HepG2 (cell line): Measurements from ENCODE around the gene RNF5. TPM values are rescaled to one million over a fixed set of nuclear protein-coding genes. Genes with fewer than 3 reads are reported as not detected.
A peak's percentile ranks its signal among the peaks of the same experiment; 100 is the strongest.

Source experiments
- ATAC-seq: fragments of 200-7000 bp; cut with Tn5 transposase; 3 replicates; pipeline ENCODE4 v1.9.1; 2020; ENCODE audit warnings: mild to moderate bottlenecking, moderate library complexity
- BruUV-seq: library from RNA; stranded (reverse); fragments of 400-500 nt; replicated peaks from 2 replicates; lab custom pipeline; 2021; lab: Mats Ljungman, UMichigan
- CTCF ChIA-PET: fragments of 300-600 bp; formaldehyde crosslinking; extraction: SDS; loops from one replicate; lab custom pipeline; 2021; ENCODE audit warnings: low total read pairs, inconsistent platforms, low intra/inter-chr PET ratio; lab: Yijun Ruan, JAX
- POLR2A ChIA-PET: fragments of 350-600 bp; sonication (Branson Sonifier 250); formaldehyde crosslinking; loops from one replicate; lab custom pipeline; 2020; ENCODE audit warnings: antibody characterized with exemption, inconsistent platforms; lab: Yijun Ruan, JAX
- DNase-seq: peaks from one replicate; pipeline ENCODE4 v3.0.0-alpha.2; 2015; ENCODE audit warnings: low spot score
- FAIRE-seq: peaks from 3 replicates; lab custom pipeline; 2011; peaks lifted over from hg19 to GRCh38; lab: Jason Lieb, UNC
- H2AFZ ChIP-seq: one replicate; pipeline ENCODE4 v1.6.1; 2011; ENCODE audit warnings: low read length, inconsistent platforms
- H3K27ac ChIP-seq: fragments of 300-600 bp; 3 replicates; pipeline ENCODE4 v1.8.0; 2011; ENCODE audit warnings: mixed run types, mild to moderate bottlenecking, mixed read lengths, low read length, inconsistent platforms; ENCODE audit not compliant: insufficient read depth; ENCODE audit errors: extremely low read length
- H3K27me3 ChIP-seq, 2 experiments: fragments of 200-600 bp in 1 of 2; 2 replicates in 1 of 2; 3 replicates in 1 of 2; pipeline versions ENCODE4 v1.6.0 to v1.8.0; 2011; ENCODE audit warnings: low read length in 2 of 2, mild to moderate bottlenecking in 2 of 2, moderate library complexity in 2 of 2, inconsistent platforms in 1 of 2; ENCODE audit not compliant: insufficient read depth in 2 of 2, control insufficient read depth in 1 of 2
- H3K36me3 ChIP-seq, 2 experiments: fragments of 200-600 bp in 1 of 2; replicated peaks in 1 of 2; 2 replicates in 1 of 2; 3 replicates in 1 of 2; pipeline versions ENCODE4 v1.5.1 to v1.8.0; 2011; ENCODE audit warnings: low read length in 2 of 2, inconsistent platforms in 1 of 2; ENCODE audit not compliant: insufficient read depth in 2 of 2, control insufficient read depth in 1 of 2
- H3K4me1 ChIP-seq: 2 replicates; pipeline ENCODE4 v1.5.1; 2012; ENCODE audit warnings: low read length, inconsistent platforms; ENCODE audit not compliant: insufficient read depth
- H3K4me2 ChIP-seq: 2 replicates; pipeline ENCODE4 v1.6.0; 2011; ENCODE audit warnings: low read depth, low read length, inconsistent platforms
- H3K4me3 ChIP-seq, 3 experiments: fragments of 200-600 bp in 1 of 3; sonication (generic), shearing (Covaris generic) in 1 of 3; replicated peaks in 1 of 3; 2 replicates each; pipeline ENCODE4 v1.5.1; 2011 to 2016; ENCODE audit warnings: low read length in 3 of 3, inconsistent platforms in 2 of 3, low read depth in 2 of 3, mild to moderate bottlenecking in 2 of 3, control low read depth in 1 of 3, mixed read lengths in 1 of 3; ENCODE audit not compliant: insufficient read depth in 1 of 3
- H3K79me2 ChIP-seq: one replicate; pipeline ENCODE4 v1.6.1; 2011; ENCODE audit warnings: low read length, inconsistent platforms; ENCODE audit not compliant: insufficient read depth
- H3K9ac ChIP-seq: 2 replicates; pipeline ENCODE4 v1.6.0; 2011; ENCODE audit warnings: mild to moderate bottlenecking, low read depth, low read length, inconsistent platforms; ENCODE audit not compliant: insufficient read depth
- H3K9me3 ChIP-seq: 2 replicates; pipeline ENCODE4 v1.5.1; 2012; ENCODE audit warnings: mild to moderate bottlenecking, low read length
- H4K20me1 ChIP-seq: 2 replicates; pipeline ENCODE4 v1.6.0; 2011; ENCODE audit warnings: inconsistent platforms, mild to moderate bottlenecking, low read length, moderate library complexity; ENCODE audit not compliant: insufficient read depth
- MED8 ChIP-seq: sonication (generic); formaldehyde crosslinking; IDR thresholded peaks from 2 replicates; pipeline ENCODE4 v1.8.1; 2023; ENCODE audit warnings: mild to moderate bottlenecking, missing genetic modification reagents; ENCODE audit not compliant: insufficient replicate concordance
- MTA3 ChIP-seq: sonication (generic); formaldehyde crosslinking; IDR thresholded peaks from 2 replicates; pipeline ENCODE4 v1.4.0; 2020; ENCODE audit warnings: missing genetic modification reagents
- NFYB ChIP-seq: sonication (generic); formaldehyde crosslinking; IDR thresholded peaks from 2 replicates; pipeline ENCODE4 v1.4.0; 2020; ENCODE audit warnings: missing genetic modification reagents
- POLR2AphosphoS5 ChIP-seq: IDR thresholded peaks from 2 replicates; pipeline ENCODE4 v1.6.1; 2012; ENCODE audit warnings: low read depth, low read length
- RFX1 ChIP-seq: fragments of 450-650 bp; IDR thresholded peaks from 2 replicates; pipeline ENCODE4 v1.6.1; 2017
- TRIM22 ChIP-seq: fragments of 450-650 bp; IDR thresholded peaks from 2 replicates; pipeline ENCODE4 v1.6.1; 2017
- ZNF350 ChIP-seq: sonication (generic); formaldehyde crosslinking; IDR thresholded peaks from 2 replicates; pipeline ENCODE4 v1.4.0; 2020; ENCODE audit warnings: mild to moderate bottlenecking, low read depth, missing genetic modification reagents, borderline replicate concordance
- ZNF781 ChIP-seq: sonication (generic); formaldehyde crosslinking; IDR thresholded peaks from 2 replicates; pipeline ENCODE4 v1.5.1; 2020; ENCODE audit warnings: borderline replicate concordance, mild to moderate bottlenecking, missing genetic modification reagents; ENCODE audit errors: not compliant biosample characterization
- ZNF800 ChIP-seq: sonication (generic); formaldehyde crosslinking; IDR thresholded peaks from 2 replicates; pipeline ENCODE4 v1.4.0; 2020; ENCODE audit warnings: missing genetic modification reagents
- ZNF816 ChIP-seq: sonication (generic); formaldehyde crosslinking; IDR thresholded peaks from 2 replicates; pipeline ENCODE4 v1.8.0; 2022; ENCODE audit warnings: missing genetic modification reagents, mild to moderate bottlenecking, borderline replicate concordance
- WGBS: methylation state at CpG from one replicate; pipeline ENCODE4 v1.1.6; 2017; ENCODE audit warnings: low lambda C conversion rate; 5-methylcytosine and 5-hydroxymethylcytosine counted together
- in situ Hi-C: cut with HindIII; loops from 2 replicates; pipeline ENCODE4 v1.10.0; 2017; ENCODE audit warnings: low pct_unique_long_range_greater_than_20kb; ENCODE audit not compliant: extremely low pct_ligation_motif_present
- intact Hi-C: fragments of 100-400 bp; cut with micrococcal nuclease; formaldehyde crosslinking; loops from one replicate; pipeline ENCODE4 v1.10.0; 2022; ENCODE audit not compliant: unreplicated experiment
- polyA plus RNA-seq, 8 experiments: library from polyadenylated mRNA; depleted of rRNA in 3 of 8; stranded (reverse) in 7 of 8; unstranded in 1 of 8; fragments of >200 nt; fragmentation: Illumina TruSeq in 4 of 8; extraction: Trizol in 4 of 8; gene quantifications; 2 replicates each; pipeline versions ENCODE4 v1.2.1 to v1.2.3, GENCODE V29; 2011 to 2016; ENCODE audit warnings: low read depth in 4 of 8, missing spikeins in 1 of 8, mixed read lengths in 1 of 8; ENCODE audit not compliant: insufficient read depth in 1 of 8
- total RNA-seq, 5 experiments: library from RNA; depleted of rRNA; stranded (reverse); fragments of >200 nt; fragmentation: Illumina TruSeq; extraction: Trizol; gene quantifications; 2 replicates each; pipeline ENCODE4 v1.2.3, GENCODE V29; 2016; ENCODE audit warnings: low read depth in 1 of 5
- TF ChIP-seq, protein P1 (sequence below): sonication (generic); formaldehyde crosslinking; IDR thresholded peaks from 2 replicates; pipeline ENCODE4 v1.5.0; 2020; ENCODE audit warnings: mild to moderate bottlenecking, missing genetic modification reagents
- TF ChIP-seq, protein P2 (sequence below): sonication (generic); formaldehyde crosslinking; IDR thresholded peaks from 2 replicates; pipeline ENCODE4 v1.4.0; 2020; ENCODE audit warnings: missing genetic modification reagents, borderline replicate concordance

RNF5 gene
- total and polyA plus RNA-seq, 2 of the 13 experiments (the other 11 are each of a cell fraction or from before 2014, with no cell fraction given) = 98.0 to 131 TPM

DNA sequence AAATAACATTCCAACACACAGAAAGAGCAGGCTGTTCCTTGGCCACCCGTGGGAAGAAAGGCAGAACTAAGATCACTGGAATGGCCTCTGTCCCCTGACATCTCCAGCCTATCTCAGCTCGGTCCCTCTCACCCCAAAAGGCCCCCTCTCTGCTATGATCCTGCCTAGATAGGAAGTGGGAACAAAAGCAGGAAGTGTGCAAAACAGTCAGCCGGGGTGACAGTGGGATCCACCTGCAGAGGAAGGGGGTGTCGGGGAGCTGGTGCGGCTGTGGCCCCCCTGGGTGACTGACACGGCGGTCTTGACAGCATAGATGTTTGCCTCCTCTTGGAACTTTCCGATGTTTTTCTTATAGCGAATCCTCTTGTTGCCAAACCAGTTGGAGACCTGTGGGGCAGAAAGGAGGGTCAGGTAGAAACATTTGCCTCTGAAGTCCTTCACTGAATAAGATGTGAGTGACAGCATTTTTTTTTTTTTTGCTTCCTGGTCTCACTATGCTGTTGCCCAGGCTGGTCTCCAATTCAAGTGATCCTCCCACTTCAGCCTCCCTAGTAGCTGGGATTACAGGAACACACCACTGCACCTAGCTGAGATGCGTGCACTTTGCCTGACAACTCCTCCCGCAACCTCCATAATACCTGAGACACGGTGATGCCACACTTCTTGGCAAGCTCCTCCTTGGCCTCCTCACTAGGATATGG is 9.0 kb downstream of the RNF5 start:
- H3K27me3 ChIP-seq = no peaks in the 10 kb centered on the region; a peak in 1 of 5 replicates
- H3K9me3 ChIP-seq = no peaks in the 10 kb centered on the region
- H3K27ac ChIP-seq = no peak overlapping the region
- ATAC-seq (no peak), FAIRE-seq (no peak), DNase-seq (no peak)
- ChIA-PET CTCF (no interaction called here), POLR2A (interaction anchor here (2.0 to 7.1 kb wide), 3 partner anchors 8 to 59 kb away, joined by 4 to 127 read pairs (median 10); partner anchors contain the start of genes AGPAT1, ATF6B and RNF5)
- H4K20me1 ChIP-seq = no peaks in the 10 kb centered on the region
- H3K4me3 ChIP-seq = no peak overlapping the region
- BruUV-seq = no TSS peak
- H3K36me3 ChIP-seq = peaks cover 12 to 29% of the 10 kb centered on the region in 2 experiments
- H2AFZ ChIP-seq = no peak overlapping the region
- peaks cover 28% of the 10 kb centered on the region for H3K4me1 ChIP-seq
- in situ Hi-C loops (no loop called here), intact Hi-C loops (no loop called here)
- H3K9ac ChIP-seq = no peak overlapping the region
- peaks cover 15% of the 10 kb centered on the region for H3K79me2 ChIP-seq
- H3K4me2 ChIP-seq = no peak overlapping the region
- 94% methylated on average over 12 of the region's 12 CpGs for WGBS
- TF ChIP-seq TRIM22 (no peak), ZNF800 (CRISPR knock-in tag) (no peak), ZNF350 (CRISPR knock-in tag) (no peak), NFYB (CRISPR knock-in tag) (no peak), ZNF781 (CRISPR knock-in tag) (no peak), RFX1 (no peak), POLR2AphosphoS5 (no peak), MED8 (no peak), ZNF816 (CRISPR knock-in tag) (no peak), MTA3 (no peak)
- TF ChIP-seq, protein P1, sequence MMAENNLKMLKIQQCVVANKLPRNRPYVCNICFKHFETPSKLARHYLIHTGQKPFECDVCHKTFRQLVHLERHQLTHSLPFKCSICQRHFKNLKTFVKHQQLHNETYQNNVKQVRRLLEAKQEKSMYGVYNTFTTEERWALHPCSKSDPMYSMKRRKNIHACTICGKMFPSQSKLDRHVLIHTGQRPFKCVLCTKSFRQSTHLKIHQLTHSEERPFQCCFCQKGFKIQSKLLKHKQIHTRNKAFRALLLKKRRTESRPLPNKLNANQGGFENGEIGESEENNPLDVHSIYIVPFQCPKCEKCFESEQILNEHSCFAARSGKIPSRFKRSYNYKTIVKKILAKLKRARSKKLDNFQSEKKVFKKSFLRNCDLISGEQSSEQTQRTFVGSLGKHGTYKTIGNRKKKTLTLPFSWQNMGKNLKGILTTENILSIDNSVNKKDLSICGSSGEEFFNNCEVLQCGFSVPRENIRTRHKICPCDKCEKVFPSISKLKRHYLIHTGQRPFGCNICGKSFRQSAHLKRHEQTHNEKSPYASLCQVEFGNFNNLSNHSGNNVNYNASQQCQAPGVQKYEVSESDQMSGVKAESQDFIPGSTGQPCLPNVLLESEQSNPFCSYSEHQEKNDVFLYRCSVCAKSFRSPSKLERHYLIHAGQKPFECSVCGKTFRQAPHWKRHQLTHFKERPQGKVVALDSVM (CRISPR knock-in tag) = peak; percentile 74; the same call in 1 of the 2 replicates
- TF ChIP-seq, protein P2, sequence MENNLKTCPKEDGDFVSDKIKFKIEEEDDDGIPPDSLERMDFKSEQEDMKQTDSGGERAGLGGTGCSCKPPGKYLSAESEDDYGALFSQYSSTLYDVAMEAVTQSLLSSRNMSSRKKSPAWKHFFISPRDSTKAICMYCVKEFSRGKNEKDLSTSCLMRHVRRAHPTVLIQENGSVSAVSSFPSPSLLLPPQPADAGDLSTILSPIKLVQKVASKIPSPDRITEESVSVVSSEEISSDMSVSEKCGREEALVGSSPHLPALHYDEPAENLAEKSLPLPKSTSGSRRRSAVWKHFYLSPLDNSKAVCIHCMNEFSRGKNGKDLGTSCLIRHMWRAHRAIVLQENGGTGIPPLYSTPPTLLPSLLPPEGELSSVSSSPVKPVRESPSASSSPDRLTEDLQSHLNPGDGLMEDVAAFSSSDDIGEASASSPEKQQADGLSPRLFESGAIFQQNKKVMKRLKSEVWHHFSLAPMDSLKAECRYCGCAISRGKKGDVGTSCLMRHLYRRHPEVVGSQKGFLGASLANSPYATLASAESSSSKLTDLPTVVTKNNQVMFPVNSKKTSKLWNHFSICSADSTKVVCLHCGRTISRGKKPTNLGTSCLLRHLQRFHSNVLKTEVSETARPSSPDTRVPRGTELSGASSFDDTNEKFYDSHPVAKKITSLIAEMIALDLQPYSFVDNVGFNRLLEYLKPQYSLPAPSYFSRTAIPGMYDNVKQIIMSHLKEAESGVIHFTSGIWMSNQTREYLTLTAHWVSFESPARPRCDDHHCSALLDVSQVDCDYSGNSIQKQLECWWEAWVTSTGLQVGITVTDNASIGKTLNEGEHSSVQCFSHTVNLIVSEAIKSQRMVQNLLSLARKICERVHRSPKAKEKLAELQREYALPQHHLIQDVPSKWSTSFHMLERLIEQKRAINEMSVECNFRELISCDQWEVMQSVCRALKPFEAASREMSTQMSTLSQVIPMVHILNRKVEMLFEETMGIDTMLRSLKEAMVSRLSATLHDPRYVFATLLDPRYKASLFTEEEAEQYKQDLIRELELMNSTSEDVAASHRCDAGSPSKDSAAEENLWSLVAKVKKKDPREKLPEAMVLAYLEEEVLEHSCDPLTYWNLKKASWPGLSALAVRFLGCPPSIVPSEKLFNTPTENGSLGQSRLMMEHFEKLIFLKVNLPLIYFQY (CRISPR knock-in tag) = no peak
